Naive thymus-derived CD4-positive, alpha-beta T cell (primary cell): ENCODE measurements around the gene CCSER1. TPM values are rescaled to one million over a fixed set of nuclear protein-coding genes. Genes with fewer than 3 reads are reported as not detected.

ENCODE experiments used
- ATAC-seq: fragments of 150-1000 bp; cut with Tn5 transposase; 2 replicates; pipeline ENCODE4 v1.10.0; 2021; ENCODE audit warnings: mild to moderate bottlenecking, moderate library complexity
- CTCF ChIA-PET: fragments of 350-600 bp; sonication (Branson Sonifier 250); formaldehyde crosslinking; loops from one replicate; lab custom pipeline; 2021; ENCODE audit warnings: antibody characterized with exemption; lab: Charles Lee
- POLR2A ChIA-PET: fragments of 350-600 bp; sonication (Branson Sonifier 250); formaldehyde crosslinking; loops from one replicate; lab custom pipeline; 2021; ENCODE audit warnings: antibody characterized with exemption, inconsistent platforms; lab: Charles Lee
- DNase-seq, 9 donors: peaks; one replicate each; pipeline versions ENCODE4 v3.0.0 to v3.0.0-alpha.2; 2020 to 2022; ENCODE audit warnings: mixed read lengths in 1 of 9
- H3K27ac ChIP-seq: one replicate; pipeline ENCODE4 v1.7.0; 2013; ENCODE audit warnings: mild to moderate bottlenecking, low read depth, low read length, moderate library complexity
- H3K27me3 ChIP-seq, 2 donors: one replicate each; pipeline ENCODE4 v1.7.0; 2013; ENCODE audit warnings: low read length in 2 of 2, mild to moderate bottlenecking in 2 of 2, moderate library complexity in 2 of 2; ENCODE audit not compliant: control insufficient read depth in 2 of 2, insufficient read depth in 2 of 2
- H3K36me3 ChIP-seq, 3 experiments: 1 replicate in 2 of 3; 2 replicates in 1 of 3; pipeline ENCODE4 v1.7.0; 2013; ENCODE audit warnings: low read length in 3 of 3, mild to moderate bottlenecking in 3 of 3, moderate library complexity in 1 of 3; ENCODE audit not compliant: insufficient read depth in 3 of 3, control insufficient read depth in 2 of 3
- H3K4me1 ChIP-seq, 2 donors: one replicate each; pipeline ENCODE4 v1.7.0; 2013; ENCODE audit warnings: low read length in 2 of 2, mild to moderate bottlenecking in 2 of 2, moderate library complexity in 1 of 2; ENCODE audit not compliant: control insufficient read depth in 2 of 2, insufficient read depth in 2 of 2
- H3K4me3 ChIP-seq: 2 replicates; pipeline ENCODE4 v1.7.0; 2013; ENCODE audit warnings: mild to moderate bottlenecking, low read length
- H3K9me3 ChIP-seq, 3 experiments: 1 replicate in 2 of 3; 2 replicates in 1 of 3; pipeline ENCODE4 v1.7.0; 2013; ENCODE audit warnings: low read length in 3 of 3; ENCODE audit not compliant: control insufficient read depth in 2 of 3
- H3K27ac Mint-ChIP-seq, 9 donors: one replicate each; pipeline ENCODE4 v1.8.0; 2020 to 2022; ENCODE audit warnings: mixed read lengths in 9 of 9, mild to moderate bottlenecking in 8 of 9, moderate library complexity in 5 of 9, inconsistent platforms in 2 of 9
- H3K27me3 Mint-ChIP-seq, 5 donors: one replicate each; pipeline ENCODE4 v1.8.0; 2021 to 2022; ENCODE audit warnings: mixed read lengths in 5 of 5, mild to moderate bottlenecking in 1 of 5
- H3K36me3 Mint-ChIP-seq, 5 donors: one replicate each; pipeline ENCODE4 v1.8.0; 2020 to 2022; ENCODE audit warnings: mixed read lengths in 5 of 5, mild to moderate bottlenecking in 3 of 5, inconsistent platforms in 1 of 5
- H3K4me1 Mint-ChIP-seq, 7 donors: one replicate each; pipeline ENCODE4 v1.8.0; 2020 to 2022; ENCODE audit warnings: mixed read lengths in 7 of 7, mild to moderate bottlenecking in 3 of 7, inconsistent platforms in 1 of 7
- H3K4me3 Mint-ChIP-seq, 10 donors: one replicate each; pipeline ENCODE4 v1.8.0; 2020 to 2022; ENCODE audit warnings: mild to moderate bottlenecking in 10 of 10, mixed read lengths in 10 of 10, moderate library complexity in 6 of 10, inconsistent platforms in 2 of 10
- H3K9me3 Mint-ChIP-seq, 11 donors: one replicate each; pipeline ENCODE4 v1.8.0; 2020 to 2022; ENCODE audit warnings: mixed read lengths in 11 of 11, mild to moderate bottlenecking in 4 of 11, inconsistent platforms in 1 of 11, moderate library complexity in 1 of 11
- intact Hi-C, 2 donors: fragments of 100-400 bp; cut with micrococcal nuclease; formaldehyde crosslinking; loops; one replicate each; pipeline ENCODE4 v1.15.1; 2023
- polyA plus RNA-seq, 2 donors: library from polyadenylated mRNA; unstranded; fragments of 300-500 nt; fragmentation: Illumina TruSeq; gene quantifications; one replicate each; pipeline ENCODE4 v1.2.3, GENCODE V29; 2021
- total RNA-seq, 6 experiments: library from RNA in 5 of 6; stranded (reverse) in 5 of 6; gene quantifications; 1 replicate in 5 of 6; 2 replicates in 1 of 6; pipeline ENCODE4 v1.2.3 and lab custom pipeline; 2021 to 2026

Gene CCSER1
- total and polyA plus RNA-seq, 7 experiments from 2014 or later, result 0.30 to 4.0 (median 1.4) TPM; not detected in 3

DNA sequence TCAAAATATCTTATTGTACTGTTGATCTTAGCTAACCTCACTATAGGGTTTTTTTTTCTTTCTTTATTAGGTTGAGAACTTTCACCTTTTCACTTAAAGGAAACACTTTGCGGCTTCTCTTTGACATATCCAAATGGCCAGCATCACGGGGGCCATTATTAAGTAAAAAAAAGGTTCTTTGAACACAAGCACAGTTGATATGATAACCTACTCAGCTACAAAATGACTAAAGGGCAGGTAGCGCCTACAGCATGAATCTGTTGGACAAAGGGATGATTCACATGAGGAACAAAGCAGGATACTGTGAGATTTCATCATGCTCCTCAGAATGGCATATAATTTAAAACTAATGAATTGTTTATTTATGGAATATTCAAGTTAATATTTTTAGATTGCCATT lies 119.6 kb downstream of the CCSER1 start:
- intact Hi-C loops, result no loop called here
- POLR2A ChIA-PET, result no interaction called here
- H3K4me3 ChIP-seq, result no peak overlapping the region
- Mint-ChIP-seq H3K36me3 (no peaks in the 10 kb centered on the region), H3K27me3 (no peaks in the 10 kb centered on the region), H3K27ac (no peak overlapping the region), H3K4me3 (no peak overlapping the region), H3K9me3 (no peaks in the 10 kb centered on the region), H3K4me1 (no peaks in the 10 kb centered on the region)
- H3K27me3 ChIP-seq, result no peaks in the 10 kb centered on the region
- no peaks in the 10 kb centered on the region for H3K4me1 ChIP-seq
- no peak for ATAC-seq
- no peak overlapping the region for H3K27ac ChIP-seq
- CTCF ChIA-PET, result no interaction called here
- no peaks in the 10 kb centered on the region for H3K9me3 ChIP-seq
- DNase-seq, result no peak
- H3K36me3 ChIP-seq, result no peaks in the 10 kb centered on the region

DNA sequence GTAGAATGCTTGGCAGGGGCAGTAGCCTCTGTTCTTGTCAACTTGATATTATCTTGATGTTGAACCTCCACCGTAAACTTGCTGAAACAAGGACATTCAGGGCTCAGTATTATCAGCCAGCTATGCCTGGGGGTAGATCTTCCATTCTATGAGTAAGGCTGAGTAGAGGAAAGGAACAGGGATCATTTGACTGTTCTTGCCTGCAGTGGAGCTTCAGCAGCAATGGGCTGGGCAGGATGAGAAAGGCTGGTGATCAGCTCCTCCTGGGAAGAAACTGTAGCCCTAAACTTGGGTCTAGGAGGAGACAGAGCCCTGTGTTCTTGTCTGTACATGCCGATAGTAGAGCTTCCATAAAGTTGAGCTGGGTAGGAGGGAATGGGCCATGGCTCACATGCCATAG lies 127.2 kb downstream of the CCSER1 start:
- intact Hi-C loops, result no loop called here
- Histone ChIP-seq H3K4me1 (no peaks in the 10 kb centered on the region), H3K9me3 (no peaks in the 10 kb centered on the region), H3K27me3 (no peaks in the 10 kb centered on the region), H3K27ac (no peak overlapping the region), H3K4me3 (no peak overlapping the region), H3K36me3 (no peaks in the 10 kb centered on the region)
- ChIA-PET POLR2A (no interaction called here), CTCF (no interaction called here)
- Mint-ChIP-seq H3K4me3 (no peak overlapping the region), H3K36me3 (no peaks in the 10 kb centered on the region), H3K9me3 (peaks cover 0 to 3% (median 0%) of the 10 kb centered on the region in 11 donors), H3K27ac (no peak overlapping the region), H3K27me3 (peaks cover 0 to 6% (median 0%) of the 10 kb centered on the region in 5 donors), H3K4me1 (no peaks in the 10 kb centered on the region)
- ATAC-seq, result no peak
- no peak for DNase-seq

DNA sequence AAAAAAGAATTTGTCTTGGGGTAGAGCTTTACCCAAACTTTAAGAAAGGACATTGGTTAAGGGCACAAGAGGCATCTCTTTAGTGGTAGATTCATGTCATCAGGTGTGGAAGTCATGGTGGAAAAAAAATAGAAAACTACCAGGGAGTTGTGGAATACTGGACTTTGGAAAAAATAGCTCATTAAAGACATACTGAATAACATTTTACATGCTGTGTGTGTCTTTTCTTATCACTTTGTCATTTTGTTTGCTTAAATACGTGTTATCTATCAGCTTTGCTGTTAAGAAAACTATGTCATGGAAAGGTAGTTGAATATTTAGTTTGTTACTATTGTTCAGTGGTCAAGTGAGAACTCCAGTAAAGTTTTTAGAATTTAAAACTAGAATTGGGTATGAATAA lies 147.0 kb downstream of the CCSER1 start:
- ATAC-seq (no peak), DNase-seq (no peak)
- H3K27ac Mint-ChIP-seq, result no peak overlapping the region
- peaks cover 0 to 3% (median 0%) of the 10 kb centered on the region in 5 donors for H3K27me3 Mint-ChIP-seq
- CTCF ChIA-PET, result no interaction called here
- H3K4me3 ChIP-seq, result no peak overlapping the region
- intact Hi-C loops, result no loop called here
- H3K36me3 Mint-ChIP-seq, result no peaks in the 10 kb centered on the region
- H3K27me3 ChIP-seq, result no peaks in the 10 kb centered on the region
- no peak overlapping the region for H3K27ac ChIP-seq
- POLR2A ChIA-PET, result no interaction called here
- no peaks in the 10 kb centered on the region for H3K4me1 ChIP-seq
- no peaks in the 10 kb centered on the region for H3K9me3 ChIP-seq
- H3K9me3 Mint-ChIP-seq, result peaks cover 0 to 15% (median 4%) of the 10 kb centered on the region in 11 donors
- no peaks in the 10 kb centered on the region for H3K36me3 ChIP-seq
- H3K4me1 Mint-ChIP-seq, result no peaks in the 10 kb centered on the region
- H3K4me3 Mint-ChIP-seq, result no peak overlapping the region

DNA sequence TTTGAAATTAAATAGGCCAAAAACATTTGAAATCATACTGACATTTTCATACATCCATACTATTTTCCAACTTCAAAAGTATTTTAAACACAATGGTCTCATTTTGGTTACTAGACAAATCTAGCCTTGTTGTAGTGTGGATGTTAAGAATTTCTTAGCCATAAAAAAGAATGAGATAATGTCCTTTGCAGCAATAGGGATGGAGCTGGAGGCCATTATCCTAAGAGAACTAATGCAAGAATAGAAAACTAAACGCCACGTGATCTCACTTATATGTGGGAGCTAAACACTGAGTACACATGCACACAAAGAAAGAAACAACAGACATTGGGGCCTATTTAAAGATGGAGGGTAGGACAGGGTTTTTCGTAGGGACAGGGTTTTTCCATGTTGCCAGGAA lies 153.8 kb downstream of the CCSER1 start:
- intact Hi-C loops, result no loop called here
- DNase-seq (no peak), ATAC-seq (no peak)
- Mint-ChIP-seq H3K36me3 (no peaks in the 10 kb centered on the region), H3K4me1 (no peaks in the 10 kb centered on the region), H3K27me3 (peaks cover 0 to 3% (median 0%) of the 10 kb centered on the region in 5 donors), H3K9me3 (no peaks in the 10 kb centered on the region), H3K4me3 (no peak overlapping the region), H3K27ac (no peak overlapping the region)
- Histone ChIP-seq H3K27me3 (no peaks in the 10 kb centered on the region), H3K9me3 (no peaks in the 10 kb centered on the region), H3K4me3 (no peak overlapping the region), H3K4me1 (no peaks in the 10 kb centered on the region), H3K27ac (no peak overlapping the region), H3K36me3 (no peaks in the 10 kb centered on the region)
- ChIA-PET CTCF (no interaction called here), POLR2A (no interaction called here)

DNA sequence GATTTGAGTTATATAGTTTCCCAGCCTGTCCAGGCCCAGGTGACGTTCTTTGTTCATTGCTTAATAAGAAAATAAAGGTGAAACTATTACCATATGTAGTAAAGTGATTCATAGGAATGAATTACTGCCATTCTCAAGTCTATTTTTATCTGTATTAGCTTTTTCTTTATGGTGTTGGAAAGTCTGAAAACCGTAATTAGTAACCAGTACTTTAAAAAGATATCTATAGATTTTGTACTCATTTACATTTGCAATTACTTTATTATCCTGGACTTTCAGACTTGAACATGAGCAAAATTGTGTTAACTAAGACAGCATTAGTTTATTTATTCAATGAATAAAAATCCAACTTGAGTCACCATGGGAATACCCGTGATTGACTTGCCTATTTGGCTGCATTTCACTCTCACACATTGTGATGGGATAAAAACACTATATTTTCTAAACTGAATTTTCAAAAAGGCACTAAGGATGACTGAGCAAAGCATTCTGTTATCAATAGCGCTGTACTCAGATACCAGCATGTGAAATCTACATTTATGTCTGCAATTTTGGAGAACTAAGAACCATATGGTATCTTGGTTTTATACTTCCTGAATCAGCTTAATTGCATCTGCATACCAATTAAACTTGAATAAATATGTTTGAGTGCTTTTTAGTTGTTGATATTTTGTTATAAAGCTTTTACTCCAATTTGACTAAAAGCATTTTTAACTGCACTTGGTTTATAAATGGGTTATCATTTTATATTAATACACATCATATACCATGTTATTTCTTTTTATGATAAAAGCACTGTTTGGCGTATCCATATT lies 154.6 kb downstream of the CCSER1 start:
- Mint-ChIP-seq H3K9me3 (no peaks in the 10 kb centered on the region), H3K4me1 (no peaks in the 10 kb centered on the region), H3K27me3 (peaks cover 0 to 4% (median 0%) of the 10 kb centered on the region in 5 donors), H3K27ac (no peak overlapping the region), H3K4me3 (no peak overlapping the region), H3K36me3 (no peaks in the 10 kb centered on the region)
- Histone ChIP-seq H3K27me3 (no peaks in the 10 kb centered on the region), H3K27ac (no peak overlapping the region), H3K4me3 (no peak overlapping the region), H3K9me3 (no peaks in the 10 kb centered on the region), H3K4me1 (no peaks in the 10 kb centered on the region), H3K36me3 (no peaks in the 10 kb centered on the region)
- ATAC-seq (no peak), DNase-seq (no peak)
- intact Hi-C loops, result no loop called here
- CTCF ChIA-PET, result no interaction called here
- POLR2A ChIA-PET, result no interaction called here

DNA sequence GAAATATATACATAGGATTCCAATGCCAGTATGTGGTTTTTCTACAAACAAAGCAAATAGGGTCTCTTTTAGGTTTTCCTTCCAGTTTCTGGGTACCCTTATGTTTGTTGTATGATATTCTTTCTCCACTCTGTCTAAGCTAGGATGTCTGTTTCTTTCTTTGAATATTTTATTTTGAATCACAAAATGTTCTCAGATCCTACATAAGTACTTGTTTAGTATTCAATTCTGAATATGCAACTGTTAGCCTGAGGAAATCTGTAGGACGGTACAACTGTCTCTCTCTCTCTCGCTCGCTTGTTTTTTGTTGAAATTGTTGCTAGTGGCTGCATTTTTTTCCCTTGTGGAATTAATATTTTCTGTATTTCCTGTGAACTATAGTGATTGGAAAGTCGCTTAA lies 163.2 kb downstream of the CCSER1 start:
- H3K4me1 ChIP-seq, result no peaks in the 10 kb centered on the region
- POLR2A ChIA-PET, result no interaction called here
- no peaks in the 10 kb centered on the region for H3K36me3 ChIP-seq
- Mint-ChIP-seq H3K27ac (no peak overlapping the region), H3K36me3 (no peaks in the 10 kb centered on the region), H3K4me3 (no peak overlapping the region), H3K27me3 (peaks cover 0 to 4% (median 0%) of the 10 kb centered on the region in 5 donors), H3K9me3 (no peaks in the 10 kb centered on the region), H3K4me1 (no peaks in the 10 kb centered on the region)
- intact Hi-C loops, result loop anchor here in 1 of 2 donors (2.0 kb wide), 1 partner anchor 376 kb away; no protein-coding TSS in a partner anchor
- CTCF ChIA-PET, result no interaction called here
- no peak overlapping the region for H3K27ac ChIP-seq
- ATAC-seq, result no peak
- no peaks in the 10 kb centered on the region for H3K9me3 ChIP-seq
- H3K4me3 ChIP-seq, result no peak overlapping the region
- DNase-seq, result no peak
- no peaks in the 10 kb centered on the region for H3K27me3 ChIP-seq

DNA sequence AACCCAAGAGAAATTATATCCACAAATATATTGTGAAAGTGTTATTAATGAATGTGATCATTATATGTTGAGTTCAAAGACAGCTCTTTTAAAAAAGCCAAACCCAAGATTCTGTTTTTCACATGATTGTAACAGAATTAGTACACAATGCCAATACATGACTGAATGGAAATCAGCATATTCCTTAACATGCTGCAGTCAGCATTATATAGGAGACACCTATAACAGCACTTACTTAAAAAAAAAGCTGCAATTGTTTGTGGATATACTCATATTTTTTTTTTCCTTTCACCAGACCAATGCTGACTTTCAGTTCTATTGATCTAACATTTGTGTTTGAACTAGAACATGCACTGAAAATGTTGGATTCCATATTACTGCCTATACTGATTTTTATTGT lies 165.2 kb downstream of the CCSER1 start:
- H3K27ac Mint-ChIP-seq, result no peak overlapping the region
- DNase-seq (no peak), ATAC-seq (no peak)
- H3K4me3 ChIP-seq, result no peak overlapping the region
- no peak overlapping the region for H3K27ac ChIP-seq
- H3K27me3 ChIP-seq, result no peaks in the 10 kb centered on the region
- H3K27me3 Mint-ChIP-seq, result no peaks in the 10 kb centered on the region
- H3K9me3 Mint-ChIP-seq, result no peaks in the 10 kb centered on the region
- H3K4me3 Mint-ChIP-seq, result no peak overlapping the region
- H3K36me3 ChIP-seq, result no peaks in the 10 kb centered on the region
- H3K4me1 ChIP-seq, result no peaks in the 10 kb centered on the region
- intact Hi-C loops, result loop anchor here in 1 of 2 donors (2.0 kb wide), 1 partner anchor 378 kb away; no protein-coding TSS in a partner anchor
- H3K4me1 Mint-ChIP-seq, result no peaks in the 10 kb centered on the region
- ChIA-PET POLR2A (no interaction called here), CTCF (no interaction called here)
- no peaks in the 10 kb centered on the region for H3K9me3 ChIP-seq
- no peaks in the 10 kb centered on the region for H3K36me3 Mint-ChIP-seq
